Mesenchymal stem cell (in vitro differentiated cells and primary cell): ENCODE data around the gene PSTPIP1.

Experiments
- DNase-seq: peaks from one replicate; pipeline ENCODE4 v3.0.0-alpha.2; 2013
- H2AFZ ChIP-seq: one replicate; pipeline ENCODE4 v1.6.1; 2013; ENCODE audit warnings: low read depth, mild to moderate bottlenecking, control low read depth, inconsistent platforms, low read length, moderate library complexity
- H2AK5ac ChIP-seq: 2 replicates; pipeline ENCODE4 v1.6.1; 2013; ENCODE audit warnings: low read length, moderate library complexity, mild to moderate bottlenecking, inconsistent platforms; ENCODE audit not compliant: severe bottlenecking
- H2BK120ac ChIP-seq: one replicate; pipeline ENCODE4 v1.6.1; 2013; ENCODE audit warnings: low read depth, mild to moderate bottlenecking, inconsistent platforms, low read length, moderate library complexity
- H2BK12ac ChIP-seq, 2 experiments: one replicate each; pipeline ENCODE4 v1.6.1; 2013; ENCODE audit warnings: inconsistent platforms in 2 of 2, low read length in 2 of 2, mild to moderate bottlenecking in 2 of 2, moderate library complexity in 2 of 2, control low read depth in 1 of 2
- H2BK15ac ChIP-seq: one replicate; pipeline ENCODE4 v1.6.1; 2013; ENCODE audit warnings: mild to moderate bottlenecking, low read depth, inconsistent platforms; ENCODE audit not compliant: poor library complexity, severe bottlenecking
- H2BK5ac ChIP-seq: 2 replicates; pipeline ENCODE4 v1.6.1; 2013; ENCODE audit warnings: low read depth, mild to moderate bottlenecking, low read length, control low read depth, inconsistent platforms; ENCODE audit not compliant: poor library complexity, severe bottlenecking
- H3K14ac ChIP-seq, 2 experiments: one replicate each; pipeline ENCODE4 v1.6.1; 2013; ENCODE audit warnings: inconsistent platforms in 2 of 2, low read length in 2 of 2, control low read depth in 1 of 2, mild to moderate bottlenecking in 1 of 2, moderate library complexity in 1 of 2
- H3K18ac ChIP-seq, 2 experiments: one replicate each; pipeline ENCODE4 v1.6.1; 2013; ENCODE audit warnings: inconsistent platforms in 2 of 2, low read length in 2 of 2, control low read depth in 1 of 2, low read depth in 1 of 2, mild to moderate bottlenecking in 1 of 2
- H3K23ac ChIP-seq, 2 experiments: one replicate each; pipeline ENCODE4 v1.6.1; 2013; ENCODE audit warnings: inconsistent platforms in 2 of 2, low read length in 2 of 2, mild to moderate bottlenecking in 2 of 2, moderate library complexity in 2 of 2, control low read depth in 1 of 2
- H3K27ac ChIP-seq: 2 replicates; pipeline ENCODE4 v1.5.1; 2013; ENCODE audit warnings: mild to moderate bottlenecking, moderate library complexity, low read length, control low read depth, inconsistent platforms; ENCODE audit not compliant: poor library complexity, severe bottlenecking
- H3K27me3 ChIP-seq, 2 experiments: 2 replicates each; pipeline versions ENCODE4 v1.6.1 to v1.7.0; 2013; ENCODE audit warnings: low read length in 2 of 2, mild to moderate bottlenecking in 2 of 2, moderate library complexity in 2 of 2, control low read depth in 1 of 2, inconsistent platforms in 1 of 2; ENCODE audit not compliant: control insufficient read depth in 1 of 2, insufficient read depth in 1 of 2
- H3K36me3 ChIP-seq, 2 experiments: 2 replicates each; pipeline versions ENCODE4 v1.6.1 to v1.7.0; 2013; ENCODE audit warnings: low read length in 2 of 2, control low read depth in 1 of 2, inconsistent platforms in 1 of 2, low read depth in 1 of 2, mild to moderate bottlenecking in 1 of 2; ENCODE audit not compliant: insufficient read depth in 2 of 2, control insufficient read depth in 1 of 2
- H3K4ac ChIP-seq, 2 experiments: one replicate each; pipeline ENCODE4 v1.6.1; 2013; ENCODE audit warnings: inconsistent platforms in 2 of 2, low read length in 2 of 2, mild to moderate bottlenecking in 2 of 2, moderate library complexity in 2 of 2, control low read depth in 1 of 2, low read depth in 1 of 2
- H3K4me1 ChIP-seq: 2 replicates; pipeline ENCODE4 v1.6.1; 2013; ENCODE audit warnings: low read depth, low read length, control low read depth; ENCODE audit not compliant: control insufficient read depth, insufficient read depth
- H3K4me2 ChIP-seq: 2 replicates; pipeline ENCODE4 v1.6.1; 2013; ENCODE audit warnings: low read length, mild to moderate bottlenecking, inconsistent platforms; ENCODE audit not compliant: poor library complexity, severe bottlenecking
- H3K4me3 ChIP-seq, 2 experiments: 2 replicates each; pipeline versions ENCODE4 v1.5.1 to v1.7.0; 2013; ENCODE audit warnings: low read length in 2 of 2, mild to moderate bottlenecking in 2 of 2, control low read depth in 1 of 2, low read depth in 1 of 2; ENCODE audit not compliant: insufficient read depth in 1 of 2
- H3K79me1 ChIP-seq: replicated peaks from 2 replicates; pipeline ENCODE4 v1.6.1; 2013; ENCODE audit warnings: mild to moderate bottlenecking, control low read depth, low read length, inconsistent platforms; ENCODE audit not compliant: poor library complexity, severe bottlenecking
- H3K9ac ChIP-seq: 2 replicates; pipeline ENCODE4 v1.7.0; 2013; ENCODE audit warnings: mild to moderate bottlenecking, low read length, moderate library complexity
- H3K9me3 ChIP-seq: 2 replicates; pipeline ENCODE4 v1.7.0; 2013; ENCODE audit warnings: mild to moderate bottlenecking, low read length; ENCODE audit not compliant: control insufficient read depth
- H4K8ac ChIP-seq: one replicate; pipeline ENCODE4 v1.6.1; 2013; ENCODE audit warnings: inconsistent platforms, mild to moderate bottlenecking, low read length, moderate library complexity
- H4K91ac ChIP-seq: one replicate; pipeline ENCODE4 v1.6.1; 2013; ENCODE audit warnings: mild to moderate bottlenecking, low read length, inconsistent platforms
- WGBS: methylation state at CpG from one replicate; pipeline ENCODE4 v1.1.7; 2013; ENCODE audit warnings: mixed read lengths; 5-methylcytosine and 5-hydroxymethylcytosine counted together

The PSTPIP1 gene

GRCh38 chr15:77027111-77027696 lies 32.3 kb downstream of the PSTPIP1 start:
- no peak overlapping the region for H4K8ac ChIP-seq
- peaks cover 10 to 41% of the 10 kb centered on the region in 2 experiments for H3K27me3 ChIP-seq
- H3K9ac ChIP-seq: no peak overlapping the region
- H4K91ac ChIP-seq: no peak overlapping the region
- H3K9me3 ChIP-seq: no peaks in the 10 kb centered on the region
- no peak overlapping the region for H2BK120ac ChIP-seq
- no peak overlapping the region for H3K4ac ChIP-seq
- no peak overlapping the region for H2BK5ac ChIP-seq
- no peak overlapping the region for H2AFZ ChIP-seq
- no peak overlapping the region for H2BK15ac ChIP-seq
- no peak overlapping the region for H3K4me3 ChIP-seq
- H2BK12ac ChIP-seq: no peak overlapping the region
- no peak overlapping the region for H3K14ac ChIP-seq
- no peak overlapping the region for H2AK5ac ChIP-seq
- H3K79me1 ChIP-seq: no peaks in the 10 kb centered on the region
- no peak overlapping the region for H3K4me2 ChIP-seq
- H3K23ac ChIP-seq: no peak overlapping the region
- no peak for DNase-seq
- 89% methylated on average over 11 of the region's 12 CpGs for WGBS
- H3K27ac ChIP-seq: no peak overlapping the region
- no peaks in the 10 kb centered on the region for H3K36me3 ChIP-seq
- H3K18ac ChIP-seq: no peak overlapping the region
- peaks cover 32% of the 10 kb centered on the region for H3K4me1 ChIP-seq

GRCh38 chr15:77027697-77028450 lies 32.9 kb downstream of the PSTPIP1 start:
- H2BK15ac ChIP-seq: no peak overlapping the region
- H2AK5ac ChIP-seq: no peak overlapping the region
- WGBS: 58% methylated on average over 45 of the region's 45 CpGs

GRCh38 chr15:77028451-77029165 lies 33.7 kb downstream of the PSTPIP1 start:
- WGBS: 54% methylated on average over 21 of the region's 22 CpGs
- Histone ChIP-seq H2AK5ac (no peak overlapping the region), H2BK5ac (no peak overlapping the region), H3K79me1 (no peaks in the 10 kb centered on the region), H3K23ac (no peak overlapping the region), H3K4ac (no peak overlapping the region), H3K14ac (peak overlapping the region in 1 of 2 experiments; percentile 26), H3K27me3 (peaks cover 10 to 41% of the 10 kb centered on the region in 2 experiments), H3K4me1 (peaks cover 37% of the 10 kb centered on the region), H3K27ac (no peak overlapping the region), H2BK12ac (no peak overlapping the region), H3K9me3 (no peaks in the 10 kb centered on the region), H4K8ac (peak overlapping the region; percentile 24), H3K36me3 (no peaks in the 10 kb centered on the region), H3K4me2 (no peak overlapping the region), H2AFZ (no peak overlapping the region), H3K9ac (no peak overlapping the region), H2BK15ac (no peak overlapping the region), H3K4me3 (peak overlapping the region in 1 of 2 experiments; percentile 47), H3K18ac (no peak overlapping the region), H4K91ac (no peak overlapping the region), H2BK120ac (no peak overlapping the region)
- no peak for DNase-seq

More at GRCh38 chr15:77027697-77028450, 32.9 kb downstream of the PSTPIP1 start:
- H3K4ac ChIP-seq: no peak overlapping the region
- H3K36me3 ChIP-seq: no peaks in the 10 kb centered on the region
- no peak for DNase-seq
- no peak overlapping the region for H2BK12ac ChIP-seq
- peaks cover 10 to 41% of the 10 kb centered on the region in 2 experiments for H3K27me3 ChIP-seq
- no peak overlapping the region for H2AFZ ChIP-seq
- H3K4me2 ChIP-seq: no peak overlapping the region
- no peaks in the 10 kb centered on the region for H3K9me3 ChIP-seq
- H3K4me3 ChIP-seq: peak overlapping the region in 1 of 2 experiments; percentile 47
- no peak overlapping the region for H2BK120ac ChIP-seq
- H3K27ac ChIP-seq: no peak overlapping the region
- H3K4me1 ChIP-seq: peaks cover 35% of the 10 kb centered on the region
- no peak overlapping the region for H2BK5ac ChIP-seq
- no peak overlapping the region for H3K9ac ChIP-seq
- H3K14ac ChIP-seq: no peak overlapping the region
- peak overlapping the region; percentile 24 for H4K8ac ChIP-seq
- no peaks in the 10 kb centered on the region for H3K79me1 ChIP-seq
- no peak overlapping the region for H3K23ac ChIP-seq
- H3K18ac ChIP-seq: no peak overlapping the region
- H4K91ac ChIP-seq: no peak overlapping the region
